HK-2 (cell line): ENCODE results near the gene IFI16.

Source experiments
- DNase-seq: peaks from one replicate; pipeline ENCODE4 v3.0.0-alpha.2; 2018; ENCODE audit not compliant: unreplicated experiment

The IFI16 gene

DNA sequence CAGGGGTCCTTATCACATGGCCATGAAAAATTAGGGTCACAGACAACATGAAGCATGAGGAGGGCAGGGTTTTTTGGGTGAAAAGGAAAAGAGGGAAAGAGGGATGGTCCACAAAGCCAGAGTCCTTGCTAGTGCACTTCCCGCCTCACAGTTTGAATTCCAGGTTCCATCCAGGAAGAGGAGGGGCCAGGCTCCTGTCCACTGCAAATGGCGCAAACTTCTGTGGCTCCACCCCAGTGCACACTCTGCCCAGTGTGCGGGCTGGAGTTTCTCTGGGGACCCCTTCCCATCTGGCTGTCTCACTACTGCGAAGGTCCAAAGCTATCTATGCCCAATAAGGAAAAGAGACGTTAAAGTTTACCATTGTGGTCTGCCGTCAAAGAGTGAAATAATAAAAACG is 49.0 kb downstream of the IFI16 start:
- no peak for DNase-seq

DNA sequence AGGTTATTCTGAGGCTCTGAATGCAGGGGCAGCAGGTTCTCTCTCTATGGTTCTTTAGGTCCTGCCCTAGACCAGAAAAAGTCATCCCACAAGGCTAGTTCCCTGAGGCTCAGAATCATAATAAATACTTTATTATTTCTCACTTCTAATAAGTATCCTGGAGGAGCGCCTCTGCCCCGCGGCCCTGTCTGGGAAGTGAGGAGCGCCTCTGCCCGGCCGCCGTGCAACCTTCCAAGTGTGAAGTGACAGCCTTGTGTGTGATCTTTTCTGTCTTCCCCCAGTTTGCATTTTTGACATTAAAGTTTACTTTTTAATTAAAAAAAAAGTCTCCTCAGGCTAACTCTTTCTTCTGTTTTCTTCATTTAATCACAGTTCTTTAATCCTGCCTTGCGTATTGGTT is 55.4 kb downstream of the IFI16 start:
- no peak for DNase-seq

DNA sequence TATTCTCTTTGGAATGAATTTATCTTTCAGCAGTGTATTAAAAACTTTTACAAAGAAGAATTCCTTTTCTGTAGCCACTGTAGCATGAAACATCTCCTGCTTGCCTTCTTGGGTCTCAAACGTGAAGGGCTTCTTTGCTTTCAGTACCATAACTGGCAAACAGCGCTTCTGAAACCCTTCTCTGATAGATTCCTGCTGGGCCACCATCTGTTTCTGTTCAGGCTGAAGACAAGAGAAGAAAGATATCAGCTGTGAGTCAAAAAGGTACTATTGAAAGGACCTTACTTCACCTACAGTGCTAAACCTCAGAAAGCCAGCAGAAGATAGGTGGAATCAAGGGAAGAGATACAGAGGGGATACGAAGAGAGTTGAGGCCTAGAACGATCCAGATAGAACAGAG is 56.4 kb downstream of the IFI16 start:
- DNase-seq: no peak

DNA sequence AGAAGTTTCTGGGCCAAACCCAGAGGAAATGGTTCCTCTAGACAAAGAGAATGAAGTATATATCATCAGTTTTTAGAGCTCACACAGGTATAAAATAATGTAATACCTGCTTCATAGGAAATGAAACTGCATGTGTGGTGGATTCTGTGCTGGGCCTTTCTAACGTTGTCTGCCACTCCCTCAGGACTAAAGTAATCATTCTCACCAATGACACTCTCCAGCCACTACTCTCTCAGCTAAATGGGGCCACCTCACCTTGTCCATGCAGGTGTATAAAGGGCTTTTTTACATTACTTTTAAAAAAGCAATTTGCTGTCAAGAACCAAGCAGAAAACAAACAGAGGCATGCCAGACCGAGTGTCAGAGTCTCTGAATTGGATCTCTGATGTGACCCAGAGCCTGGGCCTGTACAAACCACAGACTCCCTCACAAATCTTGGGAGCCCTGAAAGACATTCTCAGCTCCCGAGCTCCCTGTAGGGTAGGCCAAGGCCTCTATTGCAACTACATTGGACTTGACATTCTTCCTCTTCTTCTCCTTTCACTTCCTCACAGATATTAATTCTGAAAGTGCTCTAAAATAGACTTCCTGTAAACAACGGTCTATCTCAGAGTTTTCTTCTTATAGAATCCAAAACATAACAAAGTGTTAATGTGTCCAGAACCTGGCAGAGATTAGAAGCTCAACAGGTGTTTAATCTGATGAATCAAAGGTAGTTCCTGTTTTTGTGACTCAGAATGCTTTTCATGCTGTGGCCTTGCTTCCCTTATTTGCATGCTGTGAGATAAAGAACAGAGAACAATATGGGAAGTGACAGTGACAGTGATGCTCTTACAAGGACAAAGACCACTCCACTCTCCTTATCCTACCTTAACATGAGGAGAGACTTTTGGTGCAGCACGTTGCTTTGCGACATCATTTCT is 58.3 kb downstream of the IFI16 start:
- DNase-seq: no peak

DNA sequence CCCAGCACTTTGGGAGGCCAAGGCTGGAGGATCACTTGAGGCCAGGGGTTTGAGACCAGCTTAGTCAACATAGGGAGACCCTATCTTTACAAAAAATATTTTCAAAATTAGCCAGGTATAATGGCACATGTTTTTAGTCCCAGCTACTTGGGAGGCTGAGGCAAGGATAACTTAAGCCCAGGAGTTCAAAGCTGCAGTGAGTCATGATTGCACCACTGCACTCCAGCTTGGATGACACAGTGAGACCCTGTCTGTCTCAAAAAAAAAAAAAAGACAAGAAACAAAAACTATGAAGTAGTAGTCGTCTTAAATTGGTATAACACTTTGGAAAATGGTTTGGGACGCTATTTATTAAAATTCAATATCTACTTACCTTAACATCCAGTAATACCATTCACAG is 59.2 kb downstream of the IFI16 start:
- DNase-seq: no peak

DNA sequence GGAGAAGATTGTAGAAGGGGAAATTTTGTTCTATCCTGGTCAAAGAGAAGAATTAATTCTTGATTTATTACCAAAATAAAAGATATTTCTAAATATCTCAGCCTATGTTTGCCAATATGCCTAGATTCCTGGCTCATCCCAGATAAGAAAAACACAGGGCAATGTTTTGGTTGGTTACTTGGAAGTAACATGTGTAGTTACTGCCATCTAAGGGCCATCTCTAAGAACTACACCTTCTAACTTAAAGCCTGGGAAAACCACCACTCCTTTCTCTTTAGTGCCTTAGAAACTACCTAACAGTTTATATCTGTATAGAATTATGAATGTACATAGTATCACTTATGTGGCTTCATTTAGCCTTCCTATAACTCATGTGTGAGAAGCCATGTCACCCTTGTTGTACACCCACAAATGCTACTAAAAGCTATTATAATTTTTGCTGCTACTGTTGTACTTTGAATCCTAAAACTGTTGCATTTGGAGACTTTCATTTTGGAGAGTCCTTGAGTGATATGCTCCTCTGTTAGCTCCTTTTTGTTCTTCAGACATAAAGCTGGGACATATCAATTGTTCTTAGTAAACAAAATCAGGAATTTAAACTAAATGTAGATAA is 62.4 kb downstream of the IFI16 start:
- no peak for DNase-seq

DNA sequence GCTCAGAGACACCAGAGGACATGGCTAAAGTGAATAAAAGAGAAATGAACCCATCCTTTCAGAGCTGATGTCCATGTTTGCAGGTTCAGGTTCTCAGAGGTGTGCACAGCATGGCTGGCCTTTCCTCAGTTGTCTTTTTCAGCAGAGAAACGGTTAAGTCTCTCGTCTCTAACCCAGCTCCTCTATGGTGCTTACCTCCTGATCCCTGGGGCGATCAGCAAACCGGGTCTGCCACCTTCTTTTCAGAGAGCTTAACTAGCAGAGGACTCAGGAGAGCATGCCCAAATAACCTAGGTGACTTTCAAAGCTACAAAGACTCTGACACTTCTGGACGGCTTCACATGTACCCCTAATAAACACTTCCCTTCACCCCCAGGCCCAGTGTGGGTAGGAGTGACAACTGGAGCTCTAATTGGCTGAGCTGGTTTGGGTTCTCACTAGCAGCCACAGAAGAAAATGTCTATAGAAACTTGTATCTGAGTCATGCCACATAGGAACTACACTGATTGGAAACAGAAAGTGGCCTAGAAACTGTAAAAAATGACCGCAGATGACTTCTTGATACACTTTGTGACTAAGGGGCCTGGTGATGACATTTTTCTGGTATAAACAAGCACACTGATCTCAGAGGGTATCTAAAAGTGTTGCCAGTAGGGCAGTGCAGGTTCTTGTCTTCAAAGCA is 66.9 kb downstream of the IFI16 start, which contains the start of gene AIM2:
AIM2 (minus strand) TSS at position 329 of the 682 bp plus-strand sequence. CDS start 3,267 bp downstream, outside the sequence.
- DNase-seq: no peak

DNA sequence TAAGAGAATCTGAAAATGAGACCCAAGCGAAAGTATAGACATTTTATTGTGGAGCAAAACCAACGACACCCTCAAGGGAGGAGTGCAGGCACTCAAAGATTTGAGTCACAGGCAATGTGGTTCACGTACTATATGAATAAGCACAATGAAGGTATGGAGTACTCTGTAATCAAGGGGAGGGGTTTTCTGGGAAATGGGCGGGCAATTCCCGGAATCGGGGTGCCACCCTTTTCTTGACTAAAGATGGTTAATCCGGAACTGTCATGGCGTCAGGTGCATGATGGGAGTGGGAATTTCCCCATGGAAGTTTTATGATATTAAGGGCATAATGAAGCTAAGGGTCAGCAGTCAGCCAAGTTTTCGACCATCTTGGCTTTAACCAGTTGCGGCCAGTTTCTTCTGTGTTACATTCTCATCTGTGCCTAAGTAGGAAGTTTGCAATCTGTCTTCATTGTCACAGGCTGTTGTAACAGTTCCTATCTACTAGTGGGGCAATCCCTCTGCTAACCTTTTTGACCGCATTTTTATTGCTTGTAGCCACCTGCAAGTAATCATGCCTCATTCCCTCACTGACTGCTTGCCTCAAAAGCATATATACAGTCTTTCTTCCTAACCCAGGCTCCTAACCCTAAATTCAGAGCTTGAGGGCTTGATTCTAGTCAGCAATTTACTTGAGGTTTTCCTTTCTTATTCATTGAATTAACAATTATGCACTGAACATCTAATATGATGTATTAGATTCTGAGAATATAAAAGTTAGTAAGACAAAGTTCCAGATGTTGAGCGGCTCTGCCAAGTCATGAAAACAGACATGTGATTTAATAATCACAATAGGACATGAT is 67.6 kb downstream of the IFI16 start:
- DNase-seq: no peak

DNA sequence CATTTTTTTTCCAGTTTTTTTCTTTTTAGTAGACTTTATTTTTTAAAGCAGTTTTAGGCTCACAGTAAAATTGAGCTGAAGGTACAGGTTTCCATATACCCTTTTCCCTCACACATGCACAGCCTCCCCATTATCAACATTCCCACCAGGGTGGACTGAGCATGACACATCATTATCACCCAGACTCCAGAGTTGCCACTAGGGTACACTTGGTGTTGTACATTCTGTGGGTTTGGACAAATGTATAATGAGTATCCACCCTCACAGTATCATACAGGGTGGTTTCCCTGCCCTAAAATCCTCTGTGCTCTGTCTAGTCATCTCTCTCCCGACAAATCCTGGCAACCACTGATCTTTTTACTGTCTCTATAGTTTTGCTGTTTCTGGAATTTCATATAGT is 69.8 kb downstream of the IFI16 start:
- no peak for DNase-seq

DNA sequence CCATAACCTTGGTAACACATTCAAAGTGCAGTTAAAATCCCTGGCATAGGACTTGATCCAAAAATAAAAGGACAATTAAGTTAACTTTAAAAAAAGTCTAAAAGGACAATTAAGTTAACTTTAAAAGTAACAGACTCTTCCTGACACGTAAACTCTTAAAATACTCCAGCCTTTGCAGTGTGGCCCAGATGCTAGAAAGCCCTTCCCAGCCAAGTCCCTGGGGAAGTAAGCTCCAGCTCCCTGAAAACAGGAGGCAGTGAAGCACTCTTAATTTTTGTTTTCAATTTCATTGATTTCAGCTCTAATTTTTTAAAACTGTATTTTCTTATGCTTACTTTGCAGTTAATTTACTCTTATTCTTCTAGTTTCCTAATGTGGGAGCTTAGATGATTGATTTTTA is 71.9 kb downstream of the IFI16 start:
- DNase-seq: no peak

DNA sequence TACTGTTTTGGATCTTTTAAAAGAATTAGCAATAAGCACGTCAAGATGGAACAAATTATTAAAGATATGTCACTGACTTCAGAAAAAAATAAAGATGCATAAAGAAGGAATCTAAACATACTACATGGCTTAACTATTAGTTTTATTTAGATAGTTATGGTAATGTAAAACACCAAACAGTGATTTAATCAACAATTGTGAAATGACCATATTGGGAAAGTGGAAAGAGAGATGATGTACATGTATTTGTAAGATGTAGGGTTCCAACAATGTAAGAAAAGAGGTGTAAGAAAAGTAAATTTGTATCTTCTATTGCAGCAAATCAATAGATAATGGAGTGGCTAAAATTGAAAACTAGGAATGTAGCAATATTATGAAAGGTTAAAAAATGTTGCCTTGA is 73.3 kb downstream of the IFI16 start:
- DNase-seq: no peak

DNA sequence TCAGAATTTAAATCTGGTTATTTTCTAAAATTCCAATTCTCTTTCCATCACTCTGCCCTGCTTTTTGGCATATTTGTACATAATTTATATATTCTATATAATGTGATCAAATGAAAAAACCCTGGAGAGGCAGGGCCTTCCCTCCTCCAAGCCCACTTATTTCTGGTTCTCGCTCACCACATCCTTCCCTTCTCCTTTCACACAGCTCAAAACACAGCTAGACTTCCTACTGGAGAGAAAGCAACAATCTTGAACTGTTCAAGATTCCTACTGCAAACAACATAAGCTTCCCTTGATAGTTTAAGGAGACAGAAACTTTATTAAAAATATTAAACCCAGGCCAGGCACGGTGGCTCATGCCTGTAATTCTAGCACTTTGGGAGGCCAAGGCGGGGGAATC is 74.4 kb downstream of the IFI16 start:
- DNase-seq: no peak

DNA sequence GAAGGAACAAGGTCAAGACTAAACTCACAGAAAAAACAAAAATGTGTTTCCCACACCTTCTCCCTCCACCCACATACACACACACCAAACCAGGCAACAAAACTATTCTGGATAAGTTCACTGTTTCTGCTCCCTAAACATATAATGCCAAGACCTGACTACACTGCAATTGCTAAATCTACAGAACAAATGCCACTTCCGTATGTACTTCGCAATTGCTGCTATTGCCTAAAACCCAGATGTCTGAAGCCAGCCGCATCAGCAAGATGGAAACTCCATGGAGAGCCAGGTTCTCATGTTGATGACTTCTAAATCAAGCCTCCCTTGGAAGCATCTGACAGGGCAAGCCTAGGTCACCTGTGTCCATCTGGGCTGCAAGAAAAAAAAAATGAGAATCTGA is 75.2 kb downstream of the IFI16 start:
- no peak for DNase-seq

DNA sequence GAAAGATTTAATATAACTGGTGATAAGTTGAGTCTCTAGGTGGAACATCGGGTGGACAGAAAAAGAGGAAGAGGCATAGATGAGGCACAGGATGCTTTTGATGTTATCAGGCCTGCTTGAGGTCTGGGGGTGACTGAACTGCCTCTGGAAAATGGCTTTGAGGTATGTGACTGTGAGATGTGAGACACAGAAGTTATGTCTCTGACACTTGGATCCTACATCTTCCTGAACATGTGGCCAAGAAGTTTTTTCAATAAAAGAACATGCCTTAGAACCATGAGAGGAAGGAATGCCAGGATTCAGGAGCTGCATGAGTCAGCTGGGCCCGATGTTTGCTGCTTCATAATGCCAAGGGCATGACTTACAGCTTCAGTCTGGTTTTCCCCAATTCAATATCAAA is 78.3 kb downstream of the IFI16 start:
- no peak for DNase-seq

DNA sequence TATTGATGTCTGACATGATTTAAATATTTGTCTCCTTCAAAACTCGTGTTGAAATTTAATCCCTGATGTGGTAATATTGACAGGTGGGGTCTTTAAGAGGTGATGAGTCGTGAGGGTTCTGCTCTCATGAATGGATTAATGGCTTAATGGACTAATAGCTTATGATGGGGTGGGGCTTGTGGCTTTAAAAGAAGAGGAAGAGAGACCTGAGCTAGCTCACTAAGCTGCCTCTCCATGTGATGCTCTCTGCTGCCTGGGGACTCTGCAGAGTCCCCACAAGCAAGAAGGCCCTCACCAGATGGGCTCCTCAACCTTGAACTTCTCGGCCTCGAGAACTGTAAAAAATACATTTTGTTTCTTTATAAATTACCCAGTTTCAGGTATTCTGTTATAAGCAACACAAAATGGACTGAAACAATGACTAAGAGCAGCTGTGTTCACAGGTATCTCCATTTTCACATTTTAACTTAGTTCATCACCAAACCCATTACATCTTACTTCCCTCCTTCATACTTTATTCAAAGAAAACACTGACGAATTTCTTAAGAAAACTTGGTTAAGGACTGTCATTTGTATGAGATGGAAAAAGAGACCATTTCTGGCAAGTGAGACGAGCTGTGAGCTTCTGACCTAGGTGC is 79.0 kb downstream of the IFI16 start:
- DNase-seq: no peak

DNA sequence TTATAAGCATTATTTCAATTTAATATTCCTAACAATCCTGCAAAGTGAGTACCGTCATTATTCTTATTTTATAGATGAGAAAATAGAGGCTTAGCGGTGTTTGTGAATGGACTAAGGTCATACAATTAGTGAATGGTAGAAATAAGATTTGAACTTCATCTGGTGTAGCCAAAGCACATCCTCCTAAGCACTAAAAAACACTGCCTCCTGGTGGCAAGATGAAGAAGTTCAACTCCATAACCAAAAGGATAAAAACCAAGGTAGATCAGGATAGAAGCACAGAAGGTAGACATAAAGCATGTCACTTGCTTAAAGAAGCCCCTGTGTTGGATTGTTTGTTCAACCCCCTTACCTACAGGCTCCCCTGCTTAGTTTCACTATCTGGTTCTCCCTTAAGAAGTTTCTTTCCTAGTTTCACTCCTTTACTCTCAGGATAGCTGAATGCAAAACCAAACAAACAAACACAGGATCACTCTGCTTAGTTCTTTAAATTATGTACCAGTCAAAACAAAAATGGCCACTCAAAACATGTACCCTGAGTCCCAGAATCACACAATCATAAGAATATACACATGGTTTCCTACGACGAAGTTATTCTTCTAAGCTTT is 79.6 kb downstream of the IFI16 start:
- DNase-seq: no peak

DNA sequence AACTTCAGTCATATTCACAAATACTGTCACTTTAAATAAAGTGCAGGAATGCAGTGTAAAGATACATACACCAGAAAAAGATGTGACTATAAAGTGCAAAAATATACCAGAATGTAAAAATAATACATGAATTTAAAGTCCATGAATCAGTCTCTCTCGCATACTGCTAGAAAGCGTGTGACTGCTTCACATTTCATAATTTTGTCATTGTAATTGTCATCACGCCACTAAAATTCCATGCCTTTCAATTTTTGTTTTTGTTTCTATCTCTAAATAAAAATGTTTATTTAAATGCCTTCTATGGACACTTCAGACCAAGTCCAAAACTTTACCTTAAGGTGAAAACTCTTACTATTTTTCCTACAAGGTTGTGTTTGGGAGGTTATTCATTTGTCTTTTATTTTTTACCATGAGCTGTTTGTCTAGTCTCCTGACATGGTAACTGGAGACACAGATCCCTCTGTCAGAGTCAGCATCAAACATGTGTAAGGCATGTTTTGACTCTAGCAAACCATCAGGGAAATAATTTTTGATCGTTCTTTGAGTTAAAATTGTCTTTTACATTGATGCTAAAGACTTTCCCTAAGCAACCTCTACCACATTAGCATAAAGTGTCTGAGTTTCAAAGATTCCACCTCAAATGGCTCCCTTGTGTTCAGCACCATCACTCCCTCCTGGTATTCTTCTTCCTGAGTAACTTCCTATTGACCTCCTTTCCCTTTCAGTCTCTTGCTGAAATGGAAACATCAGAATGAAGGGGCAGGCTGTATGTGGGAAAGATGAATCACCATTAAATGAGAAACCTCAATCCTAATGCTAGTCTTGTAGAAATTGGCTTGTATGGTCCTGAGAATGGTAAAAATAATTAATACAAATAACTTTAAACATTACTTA is 80.8 kb downstream of the IFI16 start:
- DNase-seq: no peak

DNA sequence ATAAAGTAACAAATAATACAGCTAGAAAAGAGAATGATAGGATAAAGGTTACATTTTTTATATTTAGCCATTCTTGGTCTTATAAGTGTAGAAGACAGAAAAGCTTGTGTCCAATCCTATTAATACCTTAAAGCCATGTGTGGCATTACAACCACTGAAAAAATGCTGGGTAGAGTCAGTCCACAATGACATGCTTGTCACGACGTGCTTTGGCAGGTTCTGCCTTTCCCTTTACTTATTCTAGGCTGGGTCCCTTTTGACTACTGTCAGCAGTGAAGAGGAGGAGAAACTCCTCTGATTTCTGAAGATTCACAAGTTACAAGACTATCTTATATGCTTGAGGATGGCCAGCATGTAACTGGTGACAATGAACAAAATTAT is 81.5 kb downstream of the IFI16 start:
- DNase-seq: no peak

DNA sequence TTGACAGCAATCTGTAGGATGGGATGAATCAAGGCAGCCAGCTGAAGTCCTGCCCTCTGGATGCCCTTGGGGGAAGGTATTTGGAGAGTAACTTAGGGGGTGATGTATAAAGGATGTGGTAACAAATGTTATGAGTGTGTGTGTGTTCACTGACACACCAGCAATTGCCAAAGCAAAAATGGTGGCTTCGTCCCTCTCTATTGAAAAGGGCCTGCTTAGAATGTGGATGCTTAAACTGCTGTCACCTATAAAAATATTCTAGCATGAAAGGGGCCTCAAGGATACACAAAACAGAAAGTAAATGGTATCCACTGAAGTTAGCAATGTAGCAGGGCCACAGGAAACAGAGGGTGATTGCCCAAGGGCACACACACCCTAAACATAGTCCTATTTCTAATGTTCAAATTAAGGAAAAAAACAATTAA is 81.9 kb downstream of the IFI16 start:
- DNase-seq: no peak
